Transverse colon (tissue), 4 donors: Measurements from ENCODE around the gene PBXIP1. TPM values are rescaled to one million over a fixed set of nuclear protein-coding genes. Genes with fewer than 3 reads are reported as not detected.
"Not testable (repeated sequence)": the region's sequence is repeated elsewhere in the genome, so short reads cannot be mapped to it uniquely, and the experiment has no call there.

Source experiments
- DNase-seq: peaks from one replicate; pipeline ENCODE4 v3.0.0-alpha.2; 2019
- H3K27ac ChIP-seq, 4 donors: fragments of 200-600 bp; sonication (generic); 2 replicates each; pipeline ENCODE4 v1.5.1; 2016 to 2018; ENCODE audit warnings: inconsistent platforms in 4 of 4
- H3K27me3 ChIP-seq: fragments of 200-600 bp; sonication (generic); 2 replicates; pipeline ENCODE4 v1.5.1; 2017; ENCODE audit warnings: inconsistent platforms
- H3K36me3 ChIP-seq, 4 donors: fragments of 200-600 bp; sonication (generic); 2 replicates each; pipeline ENCODE4 v1.5.1; 2017 to 2019; ENCODE audit warnings: inconsistent platforms in 4 of 4
- H3K4me1 ChIP-seq, 4 donors: fragments of 200-600 bp; sonication (generic); 2 replicates each; pipeline ENCODE4 v1.5.1; 2017 to 2020; ENCODE audit warnings: inconsistent platforms in 4 of 4
- H3K4me3 ChIP-seq, 4 donors: fragments of 200-600 bp; sonication (generic); 1 replicate in 1 of 4; 2 replicates in 3 of 4; pipeline versions ENCODE4 v1.5.1 to v1.6.1; 2017 to 2019; ENCODE audit warnings: inconsistent platforms in 4 of 4
- H3K9me3 ChIP-seq, 2 donors: fragments of 200-600 bp; sonication (generic); 2 replicates each; pipeline ENCODE4 v1.5.1; 2017 to 2019; ENCODE audit warnings: inconsistent platforms in 2 of 2
- EP300 ChIP-seq: sonication (generic); formaldehyde crosslinking; IDR thresholded peaks from one replicate; pipeline ENCODE4 v1.6.1; 2017; ENCODE audit warnings: antibody characterized with exemption, low read depth
- POLR2A ChIP-seq: fragments of 450-650 bp; IDR thresholded peaks from one replicate; pipeline ENCODE4 v1.6.1; 2016; ENCODE audit warnings: antibody characterized with exemption, mild to moderate bottlenecking, moderate library complexity
- POLR2AphosphoS5 ChIP-seq, 3 donors: sonication (generic); formaldehyde crosslinking; IDR thresholded peaks; one replicate each; pipeline ENCODE4 v1.6.1; 2016; ENCODE audit warnings: antibody characterized with exemption in 3 of 3
- WGBS, 2 donors: methylation state at CpG; one replicate each; pipeline ENCODE4 v1.1.5; 2018; ENCODE audit warnings: low coverage in 1 of 2; 5-methylcytosine and 5-hydroxymethylcytosine counted together
- in situ Hi-C, 4 donors: fragments of 200-750 bp; cut with MboI; loops; one replicate each; pipeline versions ENCODE4 v1.15.0 to v1.15.1; 2017; ENCODE audit warnings: low sequenced_read_pairs in 3 of 4, low pct_ligation_motif_present in 1 of 4, low pct_unique_long_range_greater_than_20kb in 1 of 4
- intact Hi-C: fragments of 100-400 bp; cut with DNase I; formaldehyde crosslinking; loops from one replicate; pipeline ENCODE4 v1.15.1; 2023; ENCODE audit warnings: low total_unique reads
- total RNA-seq, 4 donors: library from RNA; depleted of rRNA; stranded (reverse); fragments of >200 nt; gene quantifications; one replicate each; pipeline ENCODE4 v1.1.0, GENCODE V29; 2016
- TF ChIP-seq, protein P1 (sequence below), 5 experiments: fragments of 200-600 bp in 3 of 5; fragments of 450-650 bp in 2 of 5; sonication (generic) in 3 of 5; IDR thresholded peaks; 1 replicate in 2 of 5; 2 replicates in 3 of 5; pipeline ENCODE4 v1.5.1; 2016 to 2017; ENCODE audit warnings: antibody characterized with exemption in 5 of 5, inconsistent platforms in 3 of 5, mild to moderate bottlenecking in 2 of 5, moderate library complexity in 1 of 5

The PBXIP1 gene
- total RNA-seq, 4 donors from 2014 or later, result 54.1 to 94.1 (median 83.6) TPM

DNA sequence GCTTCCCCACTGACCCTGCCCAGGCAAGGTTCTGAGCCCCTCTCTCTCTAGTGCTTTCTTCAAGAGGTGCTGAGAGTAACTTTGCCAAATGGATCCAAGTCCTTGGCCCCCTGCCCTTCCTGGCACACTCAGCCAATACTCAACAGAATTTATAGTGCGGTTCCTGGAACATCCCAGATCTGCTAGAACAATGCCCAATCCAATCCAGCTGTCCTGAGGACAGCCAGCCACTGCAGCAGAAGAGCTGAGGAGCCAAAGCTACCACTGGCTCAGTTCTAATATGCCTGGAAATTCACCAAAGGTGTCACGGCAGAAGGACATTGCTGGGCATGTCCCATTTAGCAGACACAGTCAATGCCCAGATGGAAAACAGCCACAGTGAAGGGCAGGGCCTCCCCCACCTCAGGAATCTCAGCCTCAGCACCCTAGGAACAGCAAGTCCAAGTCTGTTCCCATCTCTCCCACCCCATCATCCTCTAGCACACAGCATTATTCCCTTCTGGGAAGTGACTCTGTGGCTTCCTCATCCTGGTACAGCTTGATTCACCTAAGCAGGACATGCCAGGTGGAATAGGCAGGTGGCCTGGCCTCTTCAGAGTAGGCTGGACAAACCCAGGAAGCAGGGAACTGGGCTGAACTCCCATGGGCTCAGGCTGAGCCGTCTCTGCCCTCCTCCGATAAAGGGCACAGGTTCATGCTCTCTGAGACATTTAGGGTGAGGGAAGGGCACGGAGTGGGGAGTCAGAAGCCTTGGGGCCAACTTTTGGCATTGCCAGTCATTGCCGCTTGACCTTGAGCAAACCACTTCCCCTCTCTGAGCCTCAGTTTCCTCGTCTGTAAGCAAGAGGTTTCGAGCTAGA lies 44.0 kb downstream of the PBXIP1 start:
- Histone ChIP-seq H3K9me3 (no peaks in the 10 kb centered on the region), H3K4me3 (no peak overlapping the region), H3K27ac (no peak overlapping the region), H3K4me1 (no peaks in the 10 kb centered on the region), H3K36me3 (no peaks in the 10 kb centered on the region), H3K27me3 (no peaks in the 10 kb centered on the region)
- intact Hi-C loops, result no loop called here
- 89 to 100% methylated on average over 1 to 8 of the region's 8 CpGs for WGBS, 2 donors
- DNase-seq, result no peak
- in situ Hi-C loops, result loop anchor here in 1 of 4 donors (25.0 kb wide), 1 partner anchor 250 kb away; the partner anchor contains the start of genes KRTCAP2 and TRIM46
- TF ChIP-seq POLR2AphosphoS5 (IDR thresholded peaks at IDR 0.05), result no peak
- no peak for TF ChIP-seq POLR2A
- TF ChIP-seq, protein P1, sequence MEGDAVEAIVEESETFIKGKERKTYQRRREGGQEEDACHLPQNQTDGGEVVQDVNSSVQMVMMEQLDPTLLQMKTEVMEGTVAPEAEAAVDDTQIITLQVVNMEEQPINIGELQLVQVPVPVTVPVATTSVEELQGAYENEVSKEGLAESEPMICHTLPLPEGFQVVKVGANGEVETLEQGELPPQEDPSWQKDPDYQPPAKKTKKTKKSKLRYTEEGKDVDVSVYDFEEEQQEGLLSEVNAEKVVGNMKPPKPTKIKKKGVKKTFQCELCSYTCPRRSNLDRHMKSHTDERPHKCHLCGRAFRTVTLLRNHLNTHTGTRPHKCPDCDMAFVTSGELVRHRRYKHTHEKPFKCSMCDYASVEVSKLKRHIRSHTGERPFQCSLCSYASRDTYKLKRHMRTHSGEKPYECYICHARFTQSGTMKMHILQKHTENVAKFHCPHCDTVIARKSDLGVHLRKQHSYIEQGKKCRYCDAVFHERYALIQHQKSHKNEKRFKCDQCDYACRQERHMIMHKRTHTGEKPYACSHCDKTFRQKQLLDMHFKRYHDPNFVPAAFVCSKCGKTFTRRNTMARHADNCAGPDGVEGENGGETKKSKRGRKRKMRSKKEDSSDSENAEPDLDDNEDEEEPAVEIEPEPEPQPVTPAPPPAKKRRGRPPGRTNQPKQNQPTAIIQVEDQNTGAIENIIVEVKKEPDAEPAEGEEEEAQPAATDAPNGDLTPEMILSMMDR (IDR thresholded peaks at IDR 0.05), result no peak
- TF ChIP-seq EP300, result no peak

DNA sequence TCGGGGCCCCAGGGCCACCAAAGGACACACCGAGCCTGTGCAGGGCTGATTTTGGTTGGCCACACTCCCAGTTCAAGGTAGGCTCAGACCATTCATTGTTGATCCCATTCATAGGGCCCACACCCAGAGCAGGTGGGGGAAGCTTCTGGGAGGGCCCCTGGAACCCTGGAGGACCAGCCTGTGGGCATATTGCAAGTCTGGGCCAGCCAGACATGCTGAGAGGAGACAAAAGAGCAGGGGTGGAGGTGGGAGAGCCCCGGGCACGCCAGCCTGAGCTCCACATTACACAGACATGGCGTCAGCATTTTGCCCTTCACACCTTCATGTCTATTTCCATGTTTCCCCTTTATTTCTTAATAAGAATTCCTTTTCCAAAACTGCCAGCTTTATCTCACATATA lies 45.0 kb downstream of the PBXIP1 start:
- Histone ChIP-seq H3K9me3 (no peaks in the 10 kb centered on the region), H3K27ac (no peak overlapping the region), H3K4me1 (no peaks in the 10 kb centered on the region), H3K27me3 (no peaks in the 10 kb centered on the region), H3K4me3 (no peak overlapping the region), H3K36me3 (no peaks in the 10 kb centered on the region)
- in situ Hi-C loops, result loop anchor here in 1 of 4 donors (25.0 kb wide), 1 partner anchor 251 kb away; the partner anchor contains the start of genes KRTCAP2 and TRIM46
- intact Hi-C loops, result no loop called here
- TF ChIP-seq POLR2A, result no peak
- TF ChIP-seq POLR2AphosphoS5 (IDR thresholded peaks at IDR 0.05), result no peak
- no peak for TF ChIP-seq EP300
- TF ChIP-seq, protein P1 (IDR thresholded peaks at IDR 0.05), result no peak
- DNase-seq, result no peak
- WGBS, 2 donors, result 93% methylated on average over 4 of the region's 5 CpGs; no CpG with 5 or more reads in 1 of the 2 donors

DNA sequence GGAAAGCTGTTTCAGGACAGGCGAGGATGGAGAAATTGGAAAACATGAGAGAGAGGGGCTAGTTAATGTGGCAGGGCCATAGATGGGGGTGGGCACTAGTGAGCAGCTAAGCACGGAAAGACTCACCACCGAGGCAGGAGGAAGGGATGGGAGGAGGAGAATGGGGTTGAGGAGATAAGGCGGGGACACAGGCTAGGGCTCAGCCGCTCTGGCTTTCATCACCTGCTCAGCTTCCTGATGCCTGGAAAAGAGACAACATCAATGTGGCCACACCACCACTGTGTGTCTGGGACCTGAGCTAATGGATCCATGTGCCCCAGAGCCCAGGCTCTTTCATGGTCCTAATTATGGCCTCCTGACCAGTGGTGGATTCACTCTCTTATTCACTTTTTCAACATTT lies 47.0 kb downstream of the PBXIP1 start:
- Histone ChIP-seq H3K9me3 (no peaks in the 10 kb centered on the region), H3K4me1 (no peaks in the 10 kb centered on the region), H3K27me3 (no peaks in the 10 kb centered on the region), H3K4me3 (no peak overlapping the region), H3K36me3 (no peaks in the 10 kb centered on the region), H3K27ac (no peak overlapping the region)
- intact Hi-C loops (no loop called here), in situ Hi-C loops (loop anchor here in 1 of 4 donors (25.0 kb wide), 1 partner anchor 253 kb away; the partner anchor contains the start of genes KRTCAP2 and TRIM46)
- 92 to 95% methylated on average over 4 to 5 of the region's 5 CpGs for WGBS, 2 donors
- TF ChIP-seq, protein P1 (IDR thresholded peaks at IDR 0.05), result no peak
- TF ChIP-seq POLR2AphosphoS5 (IDR thresholded peaks at IDR 0.05) (no peak), POLR2A (no peak)
- no peak for DNase-seq

DNA sequence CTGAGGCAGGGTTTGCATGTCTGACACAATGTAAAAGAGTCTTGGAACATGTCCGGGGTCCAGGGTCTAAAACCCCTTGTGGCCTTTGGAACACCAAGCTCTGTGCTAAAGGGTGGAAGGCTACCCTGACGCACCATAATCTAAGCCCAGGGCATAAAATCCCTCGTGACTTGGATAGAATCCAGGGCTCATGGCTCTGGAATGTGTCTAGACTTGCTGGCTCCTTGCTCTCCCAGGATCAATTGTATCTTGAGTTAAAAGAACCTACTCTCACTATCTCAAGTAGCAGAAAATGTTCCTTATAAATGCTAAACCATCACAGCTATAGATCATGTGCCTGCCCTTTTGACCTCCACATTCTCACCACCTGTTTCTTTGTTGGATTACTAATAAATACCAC lies 47.8 kb downstream of the PBXIP1 start:
- WGBS, 2 donors, result 70 to 100% methylated on average over 1 to 3 of the region's 3 CpGs
- in situ Hi-C loops, result loop anchor here in 1 of 4 donors (25.0 kb wide), 1 partner anchor 254 kb away; the partner anchor contains the start of genes KRTCAP2 and TRIM46
- H3K36me3 ChIP-seq, DNase-seq, intact Hi-C loops, H3K9me3 ChIP-seq, H3K27ac ChIP-seq, H3K27me3 ChIP-seq, H3K4me1 ChIP-seq, H3K4me3 ChIP-seq: not testable (repeated sequence)
